ENCODE measurements around the gene CRB1.
"Not testable (repeated sequence)": the region's sequence is repeated elsewhere in the genome, so short reads cannot be mapped to it uniquely, and the experiment has no call there.

CRB1 gene

DNA sequence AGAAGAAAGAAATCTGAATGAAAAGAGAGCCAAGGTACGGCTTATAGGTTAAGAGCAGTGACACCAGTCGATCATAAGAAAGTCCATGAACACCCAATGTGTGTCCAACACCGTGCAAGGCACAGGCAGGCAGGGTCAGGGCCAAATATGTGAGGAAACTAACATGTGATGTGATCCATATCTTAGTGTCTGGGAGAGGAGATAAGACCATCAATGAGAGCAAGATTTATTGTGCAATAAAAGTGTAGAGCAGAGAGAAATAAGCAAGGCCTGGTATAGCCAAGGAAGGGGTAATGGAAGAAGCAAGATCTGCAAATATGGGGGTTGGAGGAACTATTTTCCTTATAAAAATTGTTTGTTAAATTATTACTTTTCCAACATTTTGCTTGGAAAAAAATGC is 198.8 kb downstream of the CRB1 start:
- DNase-seq = no peak

DNA sequence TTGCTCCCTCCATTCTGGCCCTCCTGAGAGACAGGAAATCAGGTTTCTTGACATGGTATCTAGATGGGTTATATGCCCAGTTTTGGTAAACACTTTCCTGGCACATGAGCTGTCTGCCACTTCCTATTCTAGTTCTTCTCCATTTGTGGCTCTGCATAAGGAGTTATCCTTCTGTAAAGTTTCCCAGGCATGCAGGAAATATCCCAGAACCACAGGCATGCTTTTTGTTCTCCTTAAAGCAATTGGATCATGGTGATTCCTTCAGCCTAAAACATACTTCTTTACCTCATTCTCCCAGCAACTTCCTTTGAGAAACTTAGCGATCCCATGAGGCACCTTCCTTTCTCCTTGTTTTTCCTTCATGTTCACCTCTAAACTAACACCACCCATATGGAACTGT is 199.8 kb downstream of the CRB1 start:
- peak; percentile 73 for DNase-seq

DNA sequence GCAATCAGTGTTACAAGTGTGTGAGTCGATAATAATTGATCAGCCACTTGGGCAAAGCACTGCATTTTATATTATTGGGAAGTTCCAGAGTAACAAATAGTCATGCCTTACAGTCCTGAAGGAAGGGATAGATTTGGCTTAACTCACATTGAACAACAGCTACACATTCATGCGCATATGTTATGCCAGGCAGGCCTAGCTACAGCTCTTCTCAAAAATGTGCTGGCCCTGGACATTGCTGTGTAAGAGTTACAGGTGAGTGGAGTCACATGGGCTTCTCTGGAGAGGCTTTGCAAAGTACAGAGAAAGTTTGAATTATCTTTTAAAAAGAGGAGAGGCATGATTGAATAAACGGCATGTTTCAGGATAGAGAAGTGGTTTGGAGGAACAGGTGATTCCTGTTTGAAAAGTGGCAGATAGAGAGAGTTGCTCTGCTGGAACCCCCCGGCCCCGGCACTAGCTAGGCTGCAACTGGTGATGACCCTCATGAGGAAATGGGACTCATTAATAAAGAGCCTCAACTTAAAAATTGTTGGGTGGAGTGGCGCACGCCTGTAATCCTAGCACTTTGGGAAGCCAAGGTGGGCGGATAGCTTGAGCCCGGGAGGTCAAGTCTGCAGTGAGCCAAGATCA is 200.6 kb downstream of the CRB1 start:
- no peak for DNase-seq

DNA sequence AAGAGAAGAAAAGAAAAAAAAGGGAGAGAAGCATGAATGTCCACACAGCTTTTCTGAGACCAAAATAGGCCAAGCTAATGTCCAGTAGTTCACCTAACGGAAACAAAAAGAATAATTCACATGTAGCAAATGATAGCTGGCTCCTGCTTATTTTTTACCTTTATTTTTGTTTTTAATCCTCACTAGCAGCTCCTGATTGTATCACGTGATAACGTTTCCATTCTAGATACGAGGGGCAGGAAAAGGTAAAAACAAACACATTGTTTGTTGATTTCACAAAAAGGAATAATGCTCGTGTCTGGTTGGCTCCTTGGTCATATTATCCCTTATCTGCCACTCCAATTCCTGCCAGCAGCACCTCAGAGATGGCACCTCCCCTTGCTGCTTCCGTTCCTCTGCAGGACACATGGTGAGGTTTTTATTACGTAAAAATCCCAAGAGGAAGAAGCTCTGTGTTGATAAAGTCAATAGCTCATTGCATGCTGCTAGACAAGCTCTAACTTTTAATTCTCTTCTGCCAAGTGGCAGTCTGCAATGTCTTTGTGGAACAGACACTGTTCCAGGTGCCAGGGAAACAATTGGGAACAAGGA is 201.7 kb downstream of the CRB1 start:
- DNase-seq = no peak

DNA sequence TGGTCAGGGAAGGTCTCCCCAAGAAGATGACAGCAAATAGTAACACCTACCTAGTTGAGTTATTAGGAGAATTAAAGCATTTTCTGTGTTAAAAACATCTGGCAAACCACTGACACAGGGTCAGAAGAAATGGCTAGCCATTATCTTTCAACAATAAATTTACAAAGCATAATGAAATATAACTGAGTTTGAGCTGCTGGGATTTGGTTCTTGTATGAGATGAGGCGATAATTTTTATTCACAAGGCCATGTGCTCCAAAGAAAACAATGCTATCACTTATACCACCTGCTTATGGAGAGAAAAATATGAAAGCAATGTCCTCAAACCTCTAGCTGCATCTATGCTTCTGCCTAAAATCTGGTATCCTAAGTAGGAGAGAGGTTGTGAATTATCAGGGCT is 202.3 kb downstream of the CRB1 start:
- no peak for DNase-seq

DNA sequence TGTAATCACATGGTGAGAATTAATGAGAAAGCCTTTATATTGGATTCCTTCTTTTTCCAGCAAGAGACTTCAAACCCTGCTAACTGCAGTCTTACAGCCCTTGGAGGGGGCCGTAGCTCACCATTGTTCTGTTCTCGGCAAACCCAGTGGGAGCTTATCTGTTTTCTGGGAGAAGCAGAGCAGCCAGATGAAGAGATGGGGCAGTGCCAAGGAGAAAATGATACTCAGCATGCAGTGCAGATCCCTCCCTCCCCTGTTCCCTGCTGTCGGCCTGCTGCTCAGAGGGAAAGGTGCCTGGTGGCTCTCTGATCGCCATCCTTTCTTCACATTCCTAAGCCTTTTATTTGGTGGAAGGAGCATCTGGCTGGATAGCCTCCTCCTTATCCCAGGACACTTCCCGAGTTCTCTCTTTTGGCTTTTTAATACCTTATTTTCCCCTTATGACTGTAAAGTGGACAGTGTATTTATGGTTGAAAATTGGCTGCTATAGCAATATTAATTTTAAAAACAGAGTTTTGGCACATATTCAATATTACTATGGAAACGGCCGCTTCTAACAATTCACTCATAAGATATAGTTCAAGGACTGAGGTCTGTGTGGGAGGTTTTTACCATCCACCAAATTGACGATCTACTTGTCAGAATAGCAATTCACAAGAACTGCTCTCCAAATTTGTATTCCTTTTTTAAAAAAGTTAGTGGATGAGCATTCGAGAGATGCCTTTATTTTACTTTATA is 203.4 kb downstream of the CRB1 start:
- peak; percentile 7 for DNase-seq

DNA sequence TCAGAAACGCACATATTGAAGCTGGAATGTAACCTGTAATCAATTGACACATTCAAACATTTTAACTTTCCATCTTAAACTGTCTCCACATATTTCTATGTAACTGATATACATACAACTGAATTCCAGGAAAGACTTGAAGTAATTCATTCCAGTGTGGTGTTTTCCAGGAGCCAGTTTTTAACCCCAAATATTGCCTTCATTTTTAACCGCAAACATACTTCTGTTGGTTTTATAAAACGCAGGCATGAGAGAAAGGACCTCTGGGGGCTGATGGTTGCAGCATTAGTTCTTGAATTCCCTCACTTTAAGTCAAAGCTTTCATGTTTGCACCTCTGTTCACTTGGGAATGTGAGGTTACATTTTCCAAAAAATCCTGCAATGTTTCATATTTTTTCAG is 204.1 kb downstream of the CRB1 start:
- peak; percentile 51 for DNase-seq

DNA sequence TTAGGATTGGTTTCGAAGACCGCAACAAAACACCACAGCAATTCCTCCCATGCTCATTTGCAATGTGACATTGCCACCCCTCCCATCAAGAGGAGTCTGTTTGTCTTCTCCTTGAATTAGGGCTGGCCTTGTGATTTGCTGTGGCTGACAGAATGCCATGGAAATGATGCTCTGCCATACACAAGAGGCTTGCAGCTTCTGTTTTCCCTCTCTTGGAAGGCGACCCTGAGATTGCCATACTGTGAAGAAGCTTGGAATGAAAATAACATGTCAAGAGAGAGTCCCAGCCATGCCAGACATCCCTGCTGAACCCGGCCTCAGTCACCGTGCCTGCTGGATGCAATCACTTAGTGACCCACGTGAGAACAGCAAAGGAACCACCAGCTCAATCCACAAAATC is 212.4 kb downstream of the CRB1 start:
- no peak for DNase-seq

DNA sequence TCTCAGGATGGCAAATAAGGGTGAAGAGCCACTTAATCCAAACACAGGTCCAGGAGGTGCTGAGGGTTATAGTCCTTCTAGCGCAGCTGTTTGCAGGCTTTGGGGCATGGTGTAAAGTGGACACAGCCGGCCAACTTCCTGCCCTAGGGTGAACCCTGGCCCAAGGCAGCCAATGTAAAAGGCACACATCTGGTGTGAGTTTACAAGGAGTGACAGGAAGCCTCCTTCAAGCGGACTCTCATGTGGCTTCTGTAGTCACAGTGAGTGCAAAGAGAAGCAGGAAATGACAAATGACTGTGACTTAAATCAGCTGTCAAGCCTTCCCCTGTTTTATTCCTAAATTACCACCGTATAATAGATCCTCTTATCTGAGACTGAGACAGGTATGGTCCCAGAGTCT is 213.0 kb downstream of the CRB1 start:
- DNase-seq = no peak

DNA sequence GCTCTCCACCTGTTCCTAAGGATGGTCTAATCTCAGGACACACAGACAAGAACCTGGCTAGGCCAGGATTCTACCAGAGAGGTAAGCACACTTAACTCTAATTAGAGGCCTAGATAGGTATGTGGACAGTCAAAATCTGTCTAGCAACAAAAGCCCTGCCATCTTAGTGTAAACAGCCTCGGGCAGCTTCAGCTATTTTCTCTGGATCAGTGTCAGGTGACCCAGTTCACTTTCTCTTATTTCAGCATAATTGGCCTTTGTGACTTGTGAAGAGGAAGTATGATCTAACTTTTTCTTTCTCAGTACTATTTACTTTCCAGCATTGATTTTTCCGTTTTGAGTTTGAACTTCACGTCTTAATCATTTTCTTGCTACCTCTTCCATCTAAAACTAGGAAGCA is 217.7 kb downstream of the CRB1 start:
- no peak for DNase-seq

DNA sequence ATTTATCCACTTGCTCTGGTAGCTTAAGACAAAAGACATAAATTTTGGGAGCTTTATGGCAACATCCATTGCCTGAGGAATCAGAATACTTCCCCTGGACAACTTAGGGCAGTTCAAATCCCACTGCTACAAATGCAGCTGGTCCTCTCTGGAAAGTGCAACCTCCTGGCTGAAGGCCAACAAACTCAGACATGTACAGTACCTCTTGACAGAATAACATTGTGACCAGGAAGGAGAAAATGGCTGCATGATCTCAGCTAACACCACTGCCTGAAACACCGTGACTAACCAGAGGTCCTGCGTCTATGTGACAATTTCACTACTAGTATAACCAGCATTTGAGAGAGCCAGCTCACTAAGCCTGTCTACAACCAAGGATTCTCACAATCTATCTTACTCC is 218.9 kb downstream of the CRB1 start:
- no peak for DNase-seq

DNA sequence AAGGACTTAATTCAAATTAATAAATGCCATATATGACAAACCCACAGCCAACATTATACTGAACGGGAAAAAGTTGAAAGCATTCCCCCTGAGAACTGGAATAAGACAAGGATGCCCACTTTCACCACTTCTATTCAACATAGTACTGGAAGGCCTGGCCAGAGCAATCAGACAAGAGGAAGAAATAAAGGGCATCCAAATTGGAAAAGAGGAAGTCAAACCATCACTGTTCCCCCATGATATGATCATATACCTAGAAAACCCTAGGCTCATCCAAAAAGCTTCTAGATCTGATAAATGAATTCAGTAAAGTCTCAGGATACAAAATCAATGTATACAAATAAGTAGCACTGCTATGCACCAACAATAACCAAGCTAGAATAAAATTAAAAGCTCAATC is 223.5 kb downstream of the CRB1 start:
- not testable (repeated sequence) for DNase-seq

DNA sequence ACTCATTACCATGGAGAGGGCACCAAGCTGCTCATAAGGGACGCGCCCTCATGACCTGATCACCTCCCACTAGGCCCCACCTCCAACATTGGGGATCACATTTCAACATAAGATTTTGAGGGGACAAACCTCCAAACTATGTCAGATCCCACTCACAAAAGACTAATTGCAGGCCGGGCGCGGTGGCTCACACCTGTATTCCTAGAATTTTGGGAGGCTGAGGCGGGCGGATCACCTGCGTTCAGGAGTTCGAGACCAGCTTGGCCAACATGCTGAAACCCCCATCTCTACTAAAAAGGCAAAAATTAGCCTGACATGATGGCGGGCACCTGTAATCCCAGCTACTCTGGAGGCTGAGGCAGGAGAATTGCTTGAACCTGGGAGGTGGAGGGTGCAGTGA is 228.7 kb downstream of the CRB1 start:
- no peak for DNase-seq

DNA sequence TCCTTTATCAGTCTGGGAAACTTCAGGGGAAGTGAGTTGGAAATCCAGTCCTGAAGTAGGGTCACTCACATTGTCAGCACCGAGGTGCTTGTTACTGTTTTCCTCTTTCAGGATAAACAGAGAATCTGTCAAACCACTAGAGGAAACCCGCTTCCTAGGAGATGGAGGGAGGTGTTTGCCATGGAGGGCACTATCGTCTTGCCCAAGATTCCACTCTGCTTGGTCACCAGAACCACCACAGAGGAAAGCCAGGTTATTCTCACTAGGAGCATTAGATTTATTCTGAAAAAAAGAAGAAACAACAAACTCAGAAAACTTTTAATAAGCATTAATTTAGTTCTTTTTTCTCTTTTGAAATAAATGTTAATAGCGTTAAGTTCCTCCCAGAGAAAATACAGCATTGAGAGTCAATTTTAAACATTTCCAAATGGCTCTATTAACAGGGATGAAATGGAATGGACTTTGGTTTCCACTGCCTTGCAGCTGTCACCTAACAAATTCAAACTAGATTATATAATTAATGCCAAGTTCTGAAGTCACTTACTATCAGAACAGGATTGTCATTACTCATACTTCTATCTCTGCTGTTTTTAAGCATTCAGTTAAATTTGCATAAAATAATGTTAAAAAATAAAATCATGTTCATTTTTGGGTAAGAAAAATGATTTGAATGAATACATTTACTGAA is 242.8 kb downstream of the CRB1 start:
- no peak for DNase-seq

DNA sequence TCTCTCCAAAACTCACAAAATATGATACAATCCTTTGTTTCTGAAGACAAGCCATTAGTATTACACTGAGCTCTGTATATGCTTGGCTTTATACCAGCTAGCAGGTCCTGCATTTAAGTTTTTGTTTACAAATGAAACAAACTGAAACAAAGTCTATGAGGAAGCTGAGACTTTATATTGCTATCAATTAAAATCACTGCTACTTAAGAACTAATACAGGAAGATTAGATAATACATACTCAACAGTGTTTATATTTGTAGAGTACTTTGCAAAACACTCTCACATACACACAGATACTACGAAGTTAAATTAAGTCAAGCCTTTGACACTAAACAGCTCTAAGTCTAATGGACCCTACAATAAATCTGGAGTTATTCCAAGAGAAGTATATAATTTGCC is 247.4 kb downstream of the CRB1 start:
- no peak for DNase-seq

DNA sequence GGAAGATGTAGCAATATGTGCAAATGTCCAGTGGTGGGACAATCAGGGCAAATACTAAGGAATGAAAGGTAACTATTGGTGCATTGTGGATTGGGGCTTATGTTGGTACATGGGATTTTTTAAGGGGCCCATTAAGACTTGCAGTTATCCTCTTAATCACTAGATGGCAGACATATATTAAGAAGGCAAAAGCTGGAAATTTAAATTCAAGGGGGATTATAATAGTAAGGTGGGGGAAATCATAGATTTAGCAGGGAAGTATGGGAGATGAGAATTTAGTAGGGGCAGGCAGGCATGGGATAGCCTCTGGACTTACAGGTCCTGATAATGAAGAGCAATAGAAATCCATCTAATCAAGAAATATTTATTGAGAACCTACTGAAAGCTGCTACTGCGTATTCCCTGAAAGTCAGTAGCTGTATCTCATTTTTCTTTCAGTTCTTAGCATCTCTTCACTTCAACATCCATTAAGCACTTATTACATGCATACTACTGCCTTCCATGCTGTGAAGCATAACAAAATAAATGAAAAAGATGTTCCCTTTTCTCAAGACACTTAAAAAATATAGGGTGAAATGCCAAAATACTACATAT is 251.8 kb downstream of the CRB1 start:
- peak; percentile 7 for DNase-seq

DNA sequence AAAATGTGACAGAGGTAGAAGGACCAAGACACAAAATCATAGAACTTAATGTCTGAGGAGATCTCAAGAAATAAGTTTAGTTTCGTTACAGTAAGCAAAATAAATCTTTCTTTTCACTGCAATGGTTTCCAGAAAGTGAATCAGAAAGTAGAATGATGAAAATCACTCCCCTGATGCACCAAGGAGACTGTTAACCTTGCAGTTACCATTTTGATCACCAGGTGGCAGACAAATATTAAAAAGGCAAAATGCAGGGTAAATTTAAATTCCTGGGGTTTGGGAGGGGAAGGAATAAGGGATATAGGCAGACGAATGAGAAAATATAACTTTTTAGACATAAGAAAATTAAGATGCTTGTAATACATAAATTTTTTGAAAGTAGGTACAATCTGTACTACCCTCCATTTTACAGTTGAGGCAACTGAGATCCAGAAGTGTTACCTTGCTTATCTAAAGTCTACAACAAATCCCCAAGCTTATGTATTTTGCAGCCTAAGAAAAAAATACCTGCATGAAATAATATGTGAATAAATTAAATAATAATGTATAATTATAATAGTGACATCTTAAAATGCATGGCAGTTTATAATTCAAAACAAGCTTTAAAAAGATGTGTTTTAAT is 253.2 kb downstream of the CRB1 start:
- DNase-seq = peak; percentile 60

DNA sequence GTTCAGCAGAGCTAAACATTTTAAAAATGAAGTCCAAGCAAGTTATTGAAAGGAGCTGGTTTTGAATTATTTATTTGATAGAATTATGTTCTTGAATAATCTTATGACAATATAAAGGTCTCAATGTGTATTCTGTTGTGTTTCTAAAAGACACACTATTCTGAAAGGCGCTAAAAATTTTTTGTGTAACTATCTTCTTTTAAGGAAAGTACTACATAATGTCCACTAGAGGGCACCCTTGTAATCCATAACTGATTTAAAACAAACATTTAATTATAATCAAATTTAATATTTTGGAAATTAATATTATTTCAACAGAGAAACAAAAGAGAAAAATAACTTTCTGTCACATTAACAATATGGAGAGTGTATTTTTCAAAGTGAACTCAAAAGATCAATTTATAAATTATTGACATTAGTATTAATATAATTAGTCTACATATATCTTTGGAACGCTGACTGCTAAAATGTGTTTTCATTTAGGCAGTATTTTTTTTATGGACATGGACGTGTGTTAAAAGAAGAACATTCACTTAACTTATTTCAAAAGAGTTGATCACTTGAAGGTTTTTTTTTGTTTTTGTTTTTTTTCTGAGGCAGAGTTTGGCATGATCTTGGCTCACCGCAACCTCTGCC is 258.8 kb downstream of the CRB1 start:
- DNase-seq = peak; percentile 28
